Activated CD4-positive, CD25-positive, alpha-beta regulatory T cell treated with anti-CD3 and anti-CD28 coated beads, Interleukin-2, amount 50 U/mL, for 24 hours (primary cell): Measurements from ENCODE around the gene NEUROD2.

Source experiments
- ATAC-seq, 2 donors: fragments of 150-1000 bp; cut with Tn5 transposase; one replicate each; pipeline ENCODE4 v1.10.0; 2021; ENCODE audit warnings: mild to moderate bottlenecking in 1 of 2, moderate library complexity in 1 of 2

NEUROD2 gene

DNA sequence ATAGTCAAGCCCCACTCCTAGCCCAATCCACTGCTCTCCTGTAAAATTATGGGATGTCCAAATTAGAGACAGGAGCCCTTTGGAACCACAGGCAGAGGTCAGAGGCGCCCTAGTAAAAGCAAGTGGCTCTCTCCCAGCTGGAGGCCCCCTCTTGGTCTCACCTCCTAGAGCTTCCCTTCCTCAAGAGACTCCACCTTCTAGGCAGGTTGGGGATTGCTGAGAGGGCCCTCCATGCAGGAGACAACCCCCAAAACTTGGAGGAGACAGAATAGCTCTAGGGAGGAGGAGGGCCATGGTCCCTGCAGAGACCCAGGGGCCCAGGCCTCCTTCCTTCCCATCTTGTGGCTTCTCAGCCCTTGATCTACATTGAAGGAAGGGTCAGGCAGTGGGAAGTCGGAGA is 29.4 kb downstream of the NEUROD2 start:
- ATAC-seq = no peak

DNA sequence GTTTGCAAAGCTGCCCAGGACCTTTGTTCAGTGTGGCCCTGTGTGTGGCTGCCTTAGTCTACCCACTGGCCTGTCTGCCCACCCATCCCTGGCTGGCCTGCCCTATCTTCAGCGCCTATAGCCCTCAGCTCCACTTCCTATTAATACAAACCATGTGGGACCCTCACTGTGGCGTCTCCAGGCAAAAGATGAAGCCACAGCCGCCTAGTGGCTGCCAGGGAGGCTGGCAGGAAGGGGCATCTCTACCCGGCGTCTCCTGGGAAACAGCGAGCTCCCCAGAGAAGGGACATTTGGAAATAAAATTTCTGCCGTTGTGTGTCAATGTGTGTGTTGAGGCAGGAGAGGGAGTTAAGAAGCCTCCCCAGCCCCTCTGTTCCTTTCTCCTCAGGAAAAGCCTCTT is 31.5 kb downstream of the NEUROD2 start:
- no peak for ATAC-seq

DNA sequence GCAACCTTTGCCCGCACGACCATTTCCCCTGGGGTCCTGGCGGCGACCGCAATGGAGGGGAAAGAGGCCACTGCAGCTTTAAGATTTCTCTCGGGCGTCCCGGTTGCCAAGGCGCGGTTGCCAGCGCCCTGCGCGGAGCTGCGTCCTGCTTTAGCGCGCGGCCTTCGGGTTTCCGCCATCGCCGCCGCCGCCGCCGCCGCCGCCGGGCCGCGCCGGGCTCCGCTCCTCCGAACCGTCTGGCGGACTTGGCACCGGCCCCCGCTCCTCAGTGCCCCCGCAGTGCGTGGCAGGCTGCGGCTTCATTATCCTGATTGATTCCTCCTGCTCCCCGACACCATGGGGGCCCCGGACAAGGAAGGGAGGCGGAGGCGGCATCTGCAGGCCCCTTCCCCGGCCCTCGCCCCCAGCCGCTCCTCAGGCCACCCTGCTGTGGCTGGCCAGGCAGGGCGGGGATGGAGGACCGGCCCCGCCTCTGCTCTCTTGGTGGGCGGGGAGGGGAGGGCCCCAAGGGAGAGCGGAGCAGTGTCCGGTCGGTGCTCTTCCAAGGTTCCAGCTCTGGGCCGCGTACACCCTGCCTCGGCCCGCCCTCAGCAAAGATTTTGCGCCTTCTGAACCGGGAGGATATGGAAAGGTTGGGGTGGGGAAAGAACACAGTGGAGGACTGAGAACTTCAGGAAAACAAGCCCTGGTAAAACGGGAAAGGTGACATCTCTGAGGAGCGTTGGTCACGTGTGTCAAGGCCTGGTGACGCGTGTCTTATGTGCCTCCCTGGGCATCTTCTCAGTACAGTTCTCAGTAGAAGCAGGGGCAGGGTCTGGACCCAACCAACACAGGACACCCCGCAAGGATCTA is 34.0 kb downstream of the NEUROD2 start:
- ATAC-seq = peak; percentile 48 to 51

DNA sequence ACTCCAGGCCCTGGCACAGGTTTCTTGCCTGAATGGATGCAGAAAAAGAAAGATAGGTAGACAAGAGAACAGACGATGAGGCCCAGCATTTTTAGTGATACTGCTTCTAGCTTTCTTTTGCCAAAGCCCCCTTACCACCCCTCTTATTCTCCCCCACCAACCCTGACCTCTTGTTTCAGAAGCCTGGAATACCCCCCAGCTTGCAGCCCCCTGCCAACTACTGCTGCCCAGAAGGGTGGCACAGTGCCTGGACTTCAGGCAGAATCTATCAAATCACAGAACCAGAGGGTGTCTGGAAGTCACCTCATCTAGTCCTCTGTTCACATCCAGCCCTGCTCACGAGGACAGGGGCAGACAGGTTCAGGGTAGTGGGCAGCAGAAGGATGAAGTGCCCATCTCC is 35.6 kb downstream of the NEUROD2 start:
- no peak for ATAC-seq

DNA sequence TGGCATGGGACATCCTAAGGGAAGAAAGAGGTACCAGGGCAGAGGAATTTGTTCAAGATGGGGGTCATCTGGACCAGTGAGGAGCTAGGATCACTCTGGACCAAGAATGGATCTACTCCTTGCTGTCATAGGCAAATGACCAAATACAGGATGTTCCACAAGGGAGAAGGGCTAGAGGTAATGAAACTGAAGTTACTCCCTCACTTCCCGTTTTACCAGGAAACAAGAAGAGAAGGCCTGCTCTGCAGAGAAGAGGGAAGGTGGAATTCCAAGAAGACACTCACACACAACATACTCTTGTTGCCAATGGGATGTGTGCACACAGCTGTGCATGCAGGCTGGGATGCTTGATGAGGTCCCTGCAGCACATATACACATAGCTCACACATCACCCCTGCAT is 38.6 kb downstream of the NEUROD2 start:
- no peak for ATAC-seq

DNA sequence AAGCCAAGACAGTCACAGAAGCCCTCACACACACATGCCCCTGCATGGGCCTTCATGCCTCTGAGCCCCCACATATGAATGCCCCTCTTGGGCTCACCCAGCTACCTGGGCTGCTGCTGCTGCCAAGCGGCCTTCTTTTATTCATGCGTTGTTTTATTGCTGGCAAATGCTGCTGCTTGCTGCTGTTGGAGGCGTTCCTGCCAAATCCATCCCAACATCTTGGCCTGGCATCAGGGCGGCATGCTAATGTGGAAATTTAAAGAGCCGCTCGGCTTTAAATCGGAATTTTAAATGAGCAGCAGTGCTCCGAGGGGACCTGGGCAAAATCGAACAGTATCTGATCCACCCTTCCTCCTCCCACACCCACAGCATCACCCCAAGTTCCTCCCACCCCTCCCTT is 39.0 kb downstream of the NEUROD2 start:
- no peak for ATAC-seq

DNA sequence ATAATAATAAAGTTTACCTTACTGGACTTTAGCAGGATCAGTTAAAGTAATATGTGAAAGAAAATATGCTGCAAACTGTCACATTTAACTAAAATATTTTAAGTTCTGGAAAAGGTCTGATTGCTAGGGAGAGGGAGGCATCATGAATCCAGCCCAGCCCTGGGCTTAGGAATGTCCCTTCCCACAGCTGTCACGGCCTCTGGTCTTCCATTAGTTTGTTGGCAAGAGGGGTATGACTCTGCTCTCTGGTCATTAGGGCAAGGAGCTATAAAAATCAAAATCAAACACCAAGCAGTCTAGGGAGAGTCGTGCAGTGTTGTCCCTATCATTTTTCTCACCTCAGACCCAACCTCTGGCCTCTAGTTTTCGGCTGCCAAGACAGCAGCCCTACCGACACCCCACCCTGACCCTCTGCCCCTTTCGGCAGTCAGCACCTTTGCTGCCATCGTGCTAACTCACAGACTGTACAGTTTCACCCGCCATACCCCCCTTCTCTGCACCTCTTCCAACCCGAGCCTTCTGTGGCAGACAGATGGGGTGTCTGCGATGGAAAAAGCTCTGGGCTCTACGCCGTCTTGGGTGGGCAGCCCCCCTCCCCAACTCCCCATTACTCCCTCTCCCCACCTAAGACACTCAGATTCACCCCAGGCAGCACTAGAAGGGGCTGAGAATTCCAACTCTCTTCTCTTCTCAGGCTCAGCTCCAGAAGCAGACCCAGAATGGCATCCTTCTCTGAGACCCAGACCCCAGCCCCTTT is 41.4 kb downstream of the NEUROD2 start:
- ATAC-seq = no peak

DNA sequence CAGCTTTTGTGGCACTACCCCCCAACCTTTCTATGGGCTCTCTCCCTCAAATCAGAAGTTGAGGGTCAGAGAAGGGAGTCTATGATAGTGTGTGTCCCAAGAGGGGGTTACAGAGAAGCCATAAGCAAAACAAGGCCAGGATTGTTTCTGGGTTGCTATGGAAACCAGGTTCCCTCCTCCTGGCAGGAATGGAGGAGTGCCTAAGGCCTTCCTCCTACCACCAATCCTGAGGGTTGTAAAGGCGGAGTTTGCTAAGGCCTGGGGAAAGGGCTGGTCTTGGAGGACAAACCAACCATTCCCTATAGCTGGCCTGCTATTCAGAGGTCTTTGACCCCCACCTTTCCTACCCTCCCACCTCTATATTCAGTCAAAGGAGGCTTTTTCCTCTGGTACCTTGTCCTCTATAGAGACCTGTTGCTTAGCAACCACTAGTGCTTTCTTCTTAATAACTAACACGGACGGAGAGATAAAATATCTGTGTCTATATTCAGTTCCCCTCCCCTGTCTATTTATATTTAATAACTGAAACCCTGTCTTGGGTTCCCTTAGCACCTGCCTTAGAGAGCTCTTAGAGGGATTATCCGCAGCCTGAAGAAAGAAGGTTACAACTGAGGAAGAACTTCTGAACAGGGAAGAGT is 43.4 kb downstream of the NEUROD2 start:
- ATAC-seq = no peak

DNA sequence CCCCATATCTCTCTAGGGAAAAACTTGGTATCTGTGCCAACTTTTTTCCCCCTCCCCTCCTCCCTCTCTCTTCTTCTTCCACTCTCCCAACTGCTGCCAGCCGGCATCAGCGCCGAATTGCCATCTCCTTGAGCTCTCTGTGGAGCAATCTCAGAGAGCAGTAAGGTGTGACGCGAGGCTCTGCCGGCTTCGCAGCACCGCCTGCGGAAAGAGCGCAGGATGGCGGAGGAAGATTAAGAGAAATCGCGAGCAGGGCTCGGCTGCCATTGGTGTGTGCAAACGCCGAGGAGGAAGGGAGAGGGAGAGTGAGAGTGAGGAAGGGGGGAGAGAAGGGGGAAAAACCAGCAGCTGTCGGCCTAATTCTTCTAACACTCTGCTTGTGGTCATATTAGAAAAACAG is 44.2 kb downstream of the NEUROD2 start:
- ATAC-seq = no peak

DNA sequence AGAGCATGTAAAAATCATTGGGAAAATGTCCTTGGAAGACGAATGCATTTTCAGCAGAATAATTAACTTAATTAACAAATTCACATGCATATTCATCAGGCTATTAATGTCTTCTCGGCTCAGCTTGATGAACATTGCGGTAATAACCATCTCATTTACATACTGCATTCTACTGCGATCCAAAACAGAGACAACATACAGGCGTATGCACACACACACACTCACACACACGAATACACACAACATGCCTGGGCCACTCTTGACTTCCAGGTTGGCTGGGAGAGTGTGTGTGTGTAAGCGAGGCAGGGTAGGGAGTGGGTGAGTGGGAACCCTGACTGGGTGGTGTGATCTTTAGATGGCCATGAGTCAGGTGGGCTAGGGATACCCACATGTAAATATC is 44.7 kb downstream of the NEUROD2 start:
- no peak for ATAC-seq

DNA sequence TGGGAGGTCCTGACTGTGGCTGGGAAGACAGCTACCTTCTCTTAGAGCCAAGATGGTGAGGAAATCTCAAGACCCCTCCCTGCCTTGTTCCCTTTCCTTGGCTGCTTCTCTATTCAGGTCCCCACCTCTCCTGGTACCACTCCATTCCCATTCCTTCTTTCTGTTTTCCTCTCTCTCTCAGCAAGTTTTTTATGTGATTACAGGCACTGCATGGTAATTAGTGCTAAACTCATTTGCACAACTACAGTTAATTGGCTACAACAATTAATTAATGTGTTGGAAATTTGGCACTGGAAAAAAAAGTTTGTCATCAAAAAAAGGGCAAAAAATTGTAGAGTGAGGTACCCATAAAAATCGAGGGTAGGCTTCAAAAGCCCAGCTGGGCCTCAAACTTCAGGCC is 45.3 kb downstream of the NEUROD2 start:
- no peak for ATAC-seq

DNA sequence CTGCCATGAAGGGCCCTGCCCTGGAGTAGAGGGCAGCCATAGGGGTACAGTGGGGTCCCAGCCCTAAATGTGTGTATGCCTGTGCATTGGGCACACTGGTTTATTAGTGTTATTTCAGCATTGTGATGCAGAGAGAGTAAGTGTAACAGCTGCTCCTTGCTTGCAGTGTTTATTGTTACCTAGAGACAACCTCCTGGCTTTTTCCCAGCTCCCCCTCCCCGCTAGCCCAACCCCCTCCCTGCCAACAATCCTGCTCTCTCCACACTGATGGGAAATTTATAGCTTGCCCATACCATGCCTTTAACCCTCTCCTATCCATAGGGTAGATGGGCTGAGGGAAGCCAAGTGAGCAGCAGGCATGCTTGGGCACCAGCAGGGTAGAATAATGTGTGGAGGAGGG is 51.3 kb downstream of the NEUROD2 start:
- no peak for ATAC-seq

DNA sequence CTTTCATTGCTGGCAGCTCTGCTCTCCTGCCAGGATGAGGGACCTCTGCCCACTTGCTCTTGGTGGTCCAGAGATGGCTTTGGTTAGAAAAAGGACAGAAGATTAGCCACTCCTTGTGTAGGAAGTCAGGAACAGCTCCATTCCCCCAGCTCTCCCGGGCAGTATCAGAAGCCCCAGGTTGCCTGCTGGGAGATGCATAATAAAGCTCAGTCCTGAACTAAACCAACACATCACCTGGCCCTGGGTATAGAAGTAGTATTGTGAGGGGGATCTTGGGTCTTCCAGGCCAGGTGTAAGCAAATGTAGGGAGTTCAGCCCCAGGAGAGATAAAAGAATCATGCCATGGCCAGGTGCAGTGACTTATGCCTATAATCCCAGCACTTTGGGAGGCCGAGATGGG is 52.4 kb downstream of the NEUROD2 start:
- ATAC-seq = no peak
